Measurements from ENCODE around the gene EIF1.
A peak's percentile ranks its signal among the peaks of the same experiment; 100 is the strongest.

EIF1 gene

GRCh38 chr17:41667280-41668041 lies 21.2 kb upstream of the EIF1 start:
- TF ChIP-seq TEAD4 (IDR thresholded peaks at IDR 0.05) (no peak), CREB1 (IDR thresholded peaks at IDR 0.05; ENCODE audit: low read depth) (no peak), TCF12 (IDR thresholded peaks at IDR 0.05; ENCODE audit: low read depth) (0 out of 2 replicates have a peak, but pooled peaks have one; percentile 4), YY1 (IDR thresholded peaks at IDR 0.05; ENCODE audit: low read depth) (no peak), EP300 (IDR thresholded peaks at IDR 0.05; ENCODE audit: borderline replicate concordance) (no peak), RAD21 (IDR thresholded peaks at IDR 0.05; ENCODE audit: low read depth) (no peak), ZBTB7A (IDR thresholded peaks at IDR 0.05; ENCODE audit: low read depth) (0 out of 2 replicates have a peak, but pooled peaks have one; percentile 7), USF1 (IDR thresholded peaks at IDR 0.05) (no peak)
- TF ChIP-seq, protein P1, sequence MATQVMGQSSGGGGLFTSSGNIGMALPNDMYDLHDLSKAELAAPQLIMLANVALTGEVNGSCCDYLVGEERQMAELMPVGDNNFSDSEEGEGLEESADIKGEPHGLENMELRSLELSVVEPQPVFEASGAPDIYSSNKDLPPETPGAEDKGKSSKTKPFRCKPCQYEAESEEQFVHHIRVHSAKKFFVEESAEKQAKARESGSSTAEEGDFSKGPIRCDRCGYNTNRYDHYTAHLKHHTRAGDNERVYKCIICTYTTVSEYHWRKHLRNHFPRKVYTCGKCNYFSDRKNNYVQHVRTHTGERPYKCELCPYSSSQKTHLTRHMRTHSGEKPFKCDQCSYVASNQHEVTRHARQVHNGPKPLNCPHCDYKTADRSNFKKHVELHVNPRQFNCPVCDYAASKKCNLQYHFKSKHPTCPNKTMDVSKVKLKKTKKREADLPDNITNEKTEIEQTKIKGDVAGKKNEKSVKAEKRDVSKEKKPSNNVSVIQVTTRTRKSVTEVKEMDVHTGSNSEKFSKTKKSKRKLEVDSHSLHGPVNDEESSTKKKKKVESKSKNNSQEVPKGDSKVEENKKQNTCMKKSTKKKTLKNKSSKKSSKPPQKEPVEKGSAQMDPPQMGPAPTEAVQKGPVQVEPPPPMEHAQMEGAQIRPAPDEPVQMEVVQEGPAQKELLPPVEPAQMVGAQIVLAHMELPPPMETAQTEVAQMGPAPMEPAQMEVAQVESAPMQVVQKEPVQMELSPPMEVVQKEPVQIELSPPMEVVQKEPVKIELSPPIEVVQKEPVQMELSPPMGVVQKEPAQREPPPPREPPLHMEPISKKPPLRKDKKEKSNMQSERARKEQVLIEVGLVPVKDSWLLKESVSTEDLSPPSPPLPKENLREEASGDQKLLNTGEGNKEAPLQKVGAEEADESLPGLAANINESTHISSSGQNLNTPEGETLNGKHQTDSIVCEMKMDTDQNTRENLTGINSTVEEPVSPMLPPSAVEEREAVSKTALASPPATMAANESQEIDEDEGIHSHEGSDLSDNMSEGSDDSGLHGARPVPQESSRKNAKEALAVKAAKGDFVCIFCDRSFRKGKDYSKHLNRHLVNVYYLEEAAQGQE (IDR thresholded peaks at IDR 0.05; ENCODE audit: low read depth) = no peak
- TF ChIP-seq, protein P2, sequence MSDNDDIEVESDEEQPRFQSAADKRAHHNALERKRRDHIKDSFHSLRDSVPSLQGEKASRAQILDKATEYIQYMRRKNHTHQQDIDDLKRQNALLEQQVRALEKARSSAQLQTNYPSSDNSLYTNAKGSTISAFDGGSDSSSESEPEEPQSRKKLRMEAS (IDR thresholded peaks at IDR 0.05) = 0 out of 2 replicates have a peak, but pooled peaks have one; percentile 20

DNA sequence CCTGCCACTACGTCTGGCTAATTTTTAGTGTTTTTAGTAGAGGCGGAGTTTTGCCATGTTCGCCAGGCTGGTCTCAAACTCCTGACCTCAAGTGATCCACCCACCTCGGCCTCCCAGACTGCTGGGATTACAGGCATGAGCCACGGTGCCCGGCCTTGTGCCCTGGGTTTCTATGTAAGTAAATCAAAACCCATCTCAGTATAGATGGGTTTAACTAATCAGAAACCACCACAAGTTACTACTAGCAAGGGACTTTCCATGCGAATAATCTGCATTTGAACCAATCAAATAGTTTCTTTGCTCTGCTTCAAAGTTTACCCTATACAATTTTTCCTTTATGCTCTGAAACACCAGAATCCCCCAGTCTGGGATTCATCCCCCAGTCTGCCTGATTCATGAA lies 16.5 kb upstream of the EIF1 start:
- TF ChIP-seq FOXM1 (IDR thresholded peaks at IDR 0.05; ENCODE audit: borderline replicate concordance, low read depth) (no peak), TCF12 (IDR thresholded peaks at IDR 0.05; ENCODE audit: low read depth) (no peak), TAF1 (IDR thresholded peaks at IDR 0.05; ENCODE audit: low read depth) (no peak), ZBTB7A (IDR thresholded peaks at IDR 0.05; ENCODE audit: low read depth) (no peak), RAD21 (IDR thresholded peaks at IDR 0.05; ENCODE audit: low read depth) (no peak), CEBPB (IDR thresholded peaks at IDR 0.05) (no peak), TEAD4 (IDR thresholded peaks at IDR 0.05) (no peak), NFIC (IDR thresholded peaks at IDR 0.05) (no peak), YY1 (IDR thresholded peaks at IDR 0.05; ENCODE audit: low read depth) (no peak), CREB1 (IDR thresholded peaks at IDR 0.05; ENCODE audit: low read depth) (no peak), EP300 (IDR thresholded peaks at IDR 0.05; ENCODE audit: borderline replicate concordance) (no peak), USF1 (IDR thresholded peaks at IDR 0.05) (no peak), EGR1 (IDR thresholded peaks at IDR 0.05) (no peak)
- TF ChIP-seq, protein P2 (IDR thresholded peaks at IDR 0.05) = no peak
- TF ChIP-seq, protein P1 (IDR thresholded peaks at IDR 0.05; ENCODE audit: low read depth) = no peak

DNA sequence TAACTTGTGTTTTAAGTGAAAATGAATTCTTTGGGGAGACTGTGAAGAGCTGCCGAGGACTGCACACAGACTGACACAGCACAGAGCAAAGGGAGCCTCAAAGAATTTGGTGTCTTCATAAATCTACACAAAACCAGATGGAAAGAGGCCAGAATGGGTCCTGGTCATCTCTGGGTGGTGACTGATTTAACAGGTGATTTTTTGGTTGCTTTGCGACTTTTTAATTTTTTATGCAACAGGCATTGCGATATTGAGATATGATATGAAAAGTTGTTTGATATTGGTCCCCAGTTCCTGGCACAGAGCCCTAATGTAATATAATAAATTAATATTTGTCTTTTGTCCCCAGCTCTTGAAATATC lies 12.6 kb upstream of the EIF1 start:
- TF ChIP-seq YY1 (IDR thresholded peaks at IDR 0.05; ENCODE audit: low read depth) = no peak
- TF ChIP-seq, protein P2 (IDR thresholded peaks at IDR 0.05) = no peak

GRCh38 chr17:41678411-41678906 lies 10.2 kb upstream of the EIF1 start:
- no peak for TF ChIP-seq CEBPB (IDR thresholded peaks at IDR 0.05)
- no peak for TF ChIP-seq FOXM1 (IDR thresholded peaks at IDR 0.05; ENCODE audit: borderline replicate concordance, low read depth)
- TF ChIP-seq ZBTB7A (IDR thresholded peaks at IDR 0.05; ENCODE audit: low read depth) = no peak
- TF ChIP-seq TAF1 (IDR thresholded peaks at IDR 0.05; ENCODE audit: low read depth) = no peak
- TF ChIP-seq, protein P2 (IDR thresholded peaks at IDR 0.05) = no peak
- no peak for TF ChIP-seq CREB1 (IDR thresholded peaks at IDR 0.05; ENCODE audit: low read depth)
- TF ChIP-seq EGR1 (IDR thresholded peaks at IDR 0.05) = no peak
- no peak for TF ChIP-seq RAD21 (IDR thresholded peaks at IDR 0.05; ENCODE audit: low read depth)
- no peak for TF ChIP-seq TEAD4 (IDR thresholded peaks at IDR 0.05)
- no peak for TF ChIP-seq USF1 (IDR thresholded peaks at IDR 0.05)

Measured in Ishikawa (cell line).